Fibroblast of villous mesenchyme (primary cell): Measurements from ENCODE around the gene TRPV6. TPM values are rescaled to one million over a fixed set of nuclear protein-coding genes. Genes with fewer than 3 reads are reported as not detected.

ENCODE experiments used
- DNase-seq: peaks from one replicate; pipeline ENCODE4 v3.0.0-alpha.2; 2010; ENCODE audit warnings: low read depth
- H3K4me3 ChIP-seq: 2 replicates; pipeline ENCODE4 v1.5.1; 2011; ENCODE audit warnings: low read depth, mild to moderate bottlenecking, low read length
- total RNA-seq: library from RNA; depleted of rRNA; stranded (reverse); fragments of >200 nt; gene quantifications from 2 replicates; pipeline ENCODE4 v1.2.3, GENCODE V29; 2012
- TF ChIP-seq, protein P1 (sequence below): IDR thresholded peaks from 2 replicates; pipeline ENCODE4 v1.5.1; 2012; ENCODE audit warnings: low read depth, mild to moderate bottlenecking, low read length; ENCODE audit not compliant: insufficient read depth

TRPV6 gene
- total RNA-seq, 1 donor, result not detected

GRCh38 chr7:142832417-142832816, 53.1 kb downstream of the TRPV6 start:
- DNase-seq, result peak; percentile 37
- H3K4me3 ChIP-seq, result no peak overlapping the region
- TF ChIP-seq, protein P1, sequence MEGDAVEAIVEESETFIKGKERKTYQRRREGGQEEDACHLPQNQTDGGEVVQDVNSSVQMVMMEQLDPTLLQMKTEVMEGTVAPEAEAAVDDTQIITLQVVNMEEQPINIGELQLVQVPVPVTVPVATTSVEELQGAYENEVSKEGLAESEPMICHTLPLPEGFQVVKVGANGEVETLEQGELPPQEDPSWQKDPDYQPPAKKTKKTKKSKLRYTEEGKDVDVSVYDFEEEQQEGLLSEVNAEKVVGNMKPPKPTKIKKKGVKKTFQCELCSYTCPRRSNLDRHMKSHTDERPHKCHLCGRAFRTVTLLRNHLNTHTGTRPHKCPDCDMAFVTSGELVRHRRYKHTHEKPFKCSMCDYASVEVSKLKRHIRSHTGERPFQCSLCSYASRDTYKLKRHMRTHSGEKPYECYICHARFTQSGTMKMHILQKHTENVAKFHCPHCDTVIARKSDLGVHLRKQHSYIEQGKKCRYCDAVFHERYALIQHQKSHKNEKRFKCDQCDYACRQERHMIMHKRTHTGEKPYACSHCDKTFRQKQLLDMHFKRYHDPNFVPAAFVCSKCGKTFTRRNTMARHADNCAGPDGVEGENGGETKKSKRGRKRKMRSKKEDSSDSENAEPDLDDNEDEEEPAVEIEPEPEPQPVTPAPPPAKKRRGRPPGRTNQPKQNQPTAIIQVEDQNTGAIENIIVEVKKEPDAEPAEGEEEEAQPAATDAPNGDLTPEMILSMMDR, result no peak

DNA sequence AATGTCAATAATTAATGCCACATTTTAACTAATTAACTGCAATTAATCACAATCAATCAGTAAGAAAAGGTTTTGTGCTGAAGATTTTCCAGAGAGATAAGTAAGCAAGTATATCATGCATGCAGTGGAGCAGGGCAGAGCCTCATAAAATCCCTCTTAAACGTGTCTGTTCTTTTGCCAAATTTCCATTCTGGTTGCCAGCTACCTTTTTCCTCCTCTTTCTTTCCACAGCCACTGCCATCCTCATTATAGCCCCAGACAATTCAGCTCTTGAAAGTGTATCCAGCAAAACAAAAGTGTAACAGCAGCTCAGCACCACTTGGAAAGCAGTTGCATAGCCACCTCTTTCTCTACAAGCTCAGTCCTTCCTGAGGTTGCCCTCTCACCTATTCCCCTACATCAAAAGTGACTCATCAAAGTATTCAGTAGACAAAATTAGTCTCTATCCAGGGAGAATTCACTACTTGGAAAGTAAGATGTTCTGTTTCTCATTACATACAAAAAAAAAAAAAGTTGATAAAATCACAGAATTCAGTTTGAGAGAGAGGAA, 57.5 kb downstream of the TRPV6 start:
- no peak overlapping the region for H3K4me3 ChIP-seq
- TF ChIP-seq, protein P1, result no peak
- no peak for DNase-seq

DNA sequence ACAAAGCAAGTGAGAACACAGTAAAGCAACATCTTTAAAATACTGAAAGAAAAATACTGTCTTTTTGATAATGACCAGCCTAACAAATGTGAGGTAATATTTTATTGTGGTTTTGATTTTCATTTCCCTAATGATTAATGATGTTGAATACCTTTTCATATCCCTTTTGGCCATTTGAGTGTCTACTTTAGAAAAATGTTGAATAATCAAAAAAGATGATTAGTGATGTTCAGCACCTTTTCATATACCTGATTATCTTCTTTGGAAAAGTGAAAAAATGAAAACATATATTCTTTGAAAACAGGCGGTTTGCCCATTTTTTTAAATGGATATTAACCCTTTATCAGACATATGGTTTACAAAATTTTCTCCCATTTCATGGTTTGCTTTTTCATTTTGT, 62.8 kb downstream of the TRPV6 start:
- H3K4me3 ChIP-seq, result no peak overlapping the region
- DNase-seq, result no peak
- TF ChIP-seq, protein P1, result no peak

Other genes with a start within 250 kb of the TRPV6 start
- not detected in 2 replicates for gene PRSS1, start 136.3 kb downstream of the TRPV6 start, total RNA-seq
- not detected in 2 replicates for gene PRSS2, start 114.8 kb downstream of the TRPV6 start, total RNA-seq
- 0.43 and 4.2 TPM in 2 replicates for gene EPHB6, start 30.7 kb downstream of the TRPV6 start, total RNA-seq
- not detected in 2 replicates for gene TRPV5, start 48.0 kb upstream of the TRPV6 start, total RNA-seq
- not detected in 2 replicates for gene LLCFC1, start 53.7 kb upstream of the TRPV6 start, total RNA-seq
- gene KEL, start 76.6 kb upstream of the TRPV6 start, total RNA-seq, result under 0.01 TPM in 1 of 2 replicates, not detected in the other
- gene OR9A2, start 141.4 kb upstream of the TRPV6 start, total RNA-seq, result not detected in 2 replicates
- not detected in 2 replicates for gene OR6V1, start 166.6 kb upstream of the TRPV6 start, total RNA-seq
- not detected in 2 replicates for gene PIP, start 246.3 kb upstream of the TRPV6 start, total RNA-seq